Coronary artery (tissue), 2 donors: Measurements from ENCODE around the gene PP2D1.

Experiments used
- DNase-seq: peaks from one replicate; pipeline ENCODE4 v3.0.0-alpha.2; 2017; ENCODE audit warnings: low spot score
- H3K27ac ChIP-seq, 2 donors: fragments of 200-600 bp; sonication (generic); one replicate each; pipeline ENCODE4 v1.5.1; 2016 to 2019
- H3K4me3 ChIP-seq: fragments of 200-600 bp; sonication (generic); 2 replicates; pipeline ENCODE4 v1.5.1; 2016; ENCODE audit warnings: mild to moderate bottlenecking, moderate library complexity
- TF ChIP-seq, protein P1 (sequence below): fragments of 200-600 bp; sonication (generic); IDR thresholded peaks from one replicate; pipeline ENCODE4 v1.5.1; 2019; ENCODE audit warnings: antibody characterized with exemption

PP2D1 gene

GRCh38 chr3:19947549-19948225 is 64.4 kb downstream of the PP2D1 start:
- TF ChIP-seq, protein P1, sequence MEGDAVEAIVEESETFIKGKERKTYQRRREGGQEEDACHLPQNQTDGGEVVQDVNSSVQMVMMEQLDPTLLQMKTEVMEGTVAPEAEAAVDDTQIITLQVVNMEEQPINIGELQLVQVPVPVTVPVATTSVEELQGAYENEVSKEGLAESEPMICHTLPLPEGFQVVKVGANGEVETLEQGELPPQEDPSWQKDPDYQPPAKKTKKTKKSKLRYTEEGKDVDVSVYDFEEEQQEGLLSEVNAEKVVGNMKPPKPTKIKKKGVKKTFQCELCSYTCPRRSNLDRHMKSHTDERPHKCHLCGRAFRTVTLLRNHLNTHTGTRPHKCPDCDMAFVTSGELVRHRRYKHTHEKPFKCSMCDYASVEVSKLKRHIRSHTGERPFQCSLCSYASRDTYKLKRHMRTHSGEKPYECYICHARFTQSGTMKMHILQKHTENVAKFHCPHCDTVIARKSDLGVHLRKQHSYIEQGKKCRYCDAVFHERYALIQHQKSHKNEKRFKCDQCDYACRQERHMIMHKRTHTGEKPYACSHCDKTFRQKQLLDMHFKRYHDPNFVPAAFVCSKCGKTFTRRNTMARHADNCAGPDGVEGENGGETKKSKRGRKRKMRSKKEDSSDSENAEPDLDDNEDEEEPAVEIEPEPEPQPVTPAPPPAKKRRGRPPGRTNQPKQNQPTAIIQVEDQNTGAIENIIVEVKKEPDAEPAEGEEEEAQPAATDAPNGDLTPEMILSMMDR, result no peak
- peak; percentile 84 for DNase-seq
- H3K27ac ChIP-seq, result peak overlapping the region; percentile 99 to 100

GRCh38 chr3:19946832-19947548 is 65.1 kb downstream of the PP2D1 start, which contains the start of gene RAB5A:
Gene RAB5A (plus strand): TSS chr3:19947097. CDS start chr3:19950899, 3,802 bp downstream.
- Histone ChIP-seq H3K4me3 (peak within 1 kb of the TSS; percentile 95), H3K27ac (peak within 1 kb of the TSS; percentile 99 to 100)
- DNase-seq, result peak; percentile 98
- TF ChIP-seq, protein P1, result no peak

More at GRCh38 chr3:19947549-19948225, 64.4 kb downstream of the PP2D1 start:
- H3K4me3 ChIP-seq, result peak overlapping the region; percentile 95

DNA sequence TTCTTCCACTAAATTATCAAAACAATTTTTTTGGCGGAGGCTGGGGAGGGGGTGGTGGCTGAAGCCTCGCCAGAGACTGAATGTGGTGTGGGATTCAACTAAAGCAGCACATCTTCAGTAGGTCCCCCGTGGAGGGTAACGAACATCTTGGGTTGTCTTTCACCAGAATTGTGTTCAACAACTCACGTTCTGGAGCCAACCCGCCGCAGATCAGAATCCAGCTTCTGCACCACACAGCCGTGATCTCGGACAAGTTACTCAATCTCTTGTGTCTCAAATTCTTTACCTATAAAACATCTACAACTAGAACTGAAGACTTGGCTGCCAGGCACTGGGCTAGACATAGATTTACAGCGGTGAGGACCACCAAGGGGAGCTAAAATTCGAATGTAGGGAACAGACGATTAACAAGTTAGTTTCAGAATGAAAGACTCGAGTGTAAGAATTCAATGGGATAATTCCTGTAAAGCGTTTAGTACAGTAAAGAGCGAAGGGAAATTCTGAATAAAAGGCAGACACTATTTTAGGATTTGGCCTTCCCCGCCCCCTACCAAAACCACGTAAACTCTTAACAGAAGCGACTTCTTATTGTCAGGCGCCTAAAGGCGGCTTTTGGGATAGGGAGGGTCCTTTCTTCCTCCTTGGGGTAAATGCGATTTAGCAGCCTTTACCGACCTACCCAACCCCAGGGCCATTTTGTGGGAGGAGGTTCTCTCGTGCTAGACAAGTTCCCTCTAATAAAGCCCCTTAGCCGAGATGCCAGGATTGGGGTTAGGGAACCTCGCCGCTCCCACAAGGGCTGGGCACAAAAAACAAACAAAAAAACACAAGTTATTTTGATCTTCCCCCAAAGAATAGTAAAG is 65.9 kb downstream of the PP2D1 start:
- TF ChIP-seq, protein P1, result no peak
- DNase-seq, result no peak
- H3K4me3 ChIP-seq, result peak overlapping the region; percentile 95
- peak overlapping the region; percentile 99 to 100 for H3K27ac ChIP-seq

GRCh38 chr3:19945534-19945933 is 66.5 kb downstream of the PP2D1 start:
- H3K4me3 ChIP-seq, result peak overlapping the region; percentile 95
- no peak overlapping the region for H3K27ac ChIP-seq
- DNase-seq, result no peak
- TF ChIP-seq, protein P1, result no peak

GRCh38 chr3:19940643-19941042 is 71.4 kb downstream of the PP2D1 start:
- Histone ChIP-seq H3K4me3 (no peak overlapping the region), H3K27ac (no peak overlapping the region)
- TF ChIP-seq, protein P1, result no peak
- DNase-seq, result no peak

DNA sequence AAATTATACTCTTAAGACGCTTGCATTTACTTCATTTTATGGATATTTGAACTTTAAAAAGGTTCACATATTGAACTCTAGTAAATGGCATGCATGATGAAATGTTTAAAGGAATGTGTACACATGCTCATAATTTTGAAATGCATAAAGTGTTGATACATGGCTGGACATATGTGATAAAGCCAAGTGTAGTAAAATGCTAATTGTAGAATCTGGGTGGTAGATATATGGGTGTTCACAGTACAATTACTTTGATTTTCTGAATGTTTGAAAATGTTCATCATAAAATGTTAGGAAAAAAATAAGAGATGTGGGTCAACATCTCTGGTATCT is 73.8 kb downstream of the PP2D1 start:
- TF ChIP-seq, protein P1, result no peak
- Histone ChIP-seq H3K27ac (no peak overlapping the region), H3K4me3 (no peak overlapping the region)
- DNase-seq, result no peak
